ENCODE results near the gene SMPDL3A. TPM values are rescaled to one million over a fixed set of nuclear protein-coding genes. Genes with fewer than 3 reads are reported as not detected.

Gene SMPDL3A
- polyA plus RNA-seq, 1 experiment: 105 TPM

- no peak for TF ChIP-seq CTCF (IDR thresholded peaks at IDR 0.05; ENCODE audit: low read depth, low read length)
- CTCF ChIA-PET: interaction anchor here (1.5 to 1.9 kb wide), 2 partner anchors 14 to 80 kb away, joined by 4 to 6 read pairs; no protein-coding TSS in a partner anchor
- POLR2A ChIA-PET: no interaction called here
- DNase-seq (ENCODE audit: low read depth, low spot score): no peak
- Histone ChIP-seq H3K9me3 (ENCODE audit: control insufficient read depth, insufficient read depth, low read length) (no peaks in the 10 kb centered on the region), H3K4me3 (ENCODE audit: low read depth, low read length) (no peak overlapping the region), H3K27ac (ENCODE audit: low read depth, low read length) (no peak overlapping the region), H3K27me3 (ENCODE audit: control insufficient read depth, insufficient read depth, low read length) (no peaks in the 10 kb centered on the region)
These were observed 30.1 kb upstream of the SMPDL3A start for GRCh38 chr6:122758927-122759334.

GRCh38 chr6:122760330-122760729, 28.7 kb upstream of the SMPDL3A start:
- ChIA-PET POLR2A (no interaction called here), CTCF (interaction anchor here (0.6 to 1.5 kb wide), 3 partner anchors 11 to 79 kb away, joined by 3 read pairs; no protein-coding TSS in a partner anchor)
- DNase-seq (ENCODE audit: low read depth, low spot score): no peak
- no peaks in the 10 kb centered on the region for H3K27me3 ChIP-seq (ENCODE audit: control insufficient read depth, insufficient read depth, low read length)
- H3K4me3 ChIP-seq (ENCODE audit: low read depth, low read length): no peak overlapping the region
- no peaks in the 10 kb centered on the region for H3K9me3 ChIP-seq (ENCODE audit: control insufficient read depth, insufficient read depth, low read length)
- TF ChIP-seq CTCF (IDR thresholded peaks at IDR 0.05; ENCODE audit: low read depth, low read length): no peak
- H3K27ac ChIP-seq (ENCODE audit: low read depth, low read length): no peak overlapping the region

GRCh38 chr6:122766256-122766655, 22.8 kb upstream of the SMPDL3A start:
- no peaks in the 10 kb centered on the region for H3K27me3 ChIP-seq (ENCODE audit: control insufficient read depth, insufficient read depth, low read length)
- CTCF ChIA-PET: interaction anchor here (1.4 to 1.7 kb wide), 2 partner anchors 23 to 72 kb away, joined by 5 to 7 read pairs; partner anchors contain the start of gene SMPDL3A
- no peak for DNase-seq (ENCODE audit: low read depth, low spot score)
- H3K4me3 ChIP-seq (ENCODE audit: low read depth, low read length): no peak overlapping the region
- H3K9me3 ChIP-seq (ENCODE audit: control insufficient read depth, insufficient read depth, low read length): no peaks in the 10 kb centered on the region
- H3K27ac ChIP-seq (ENCODE audit: low read depth, low read length): no peak overlapping the region
- no peak for TF ChIP-seq CTCF (IDR thresholded peaks at IDR 0.05; ENCODE audit: low read depth, low read length)
- POLR2A ChIA-PET: no interaction called here

- Histone ChIP-seq H3K27me3 (ENCODE audit: control insufficient read depth, insufficient read depth, low read length) (no peaks in the 10 kb centered on the region), H3K4me3 (ENCODE audit: low read depth, low read length) (no peak overlapping the region), H3K9me3 (ENCODE audit: control insufficient read depth, insufficient read depth, low read length) (no peaks in the 10 kb centered on the region), H3K27ac (ENCODE audit: low read depth, low read length) (no peak overlapping the region)
- TF ChIP-seq CTCF (IDR thresholded peaks at IDR 0.05; ENCODE audit: low read depth, low read length): no peak
- CTCF ChIA-PET: interaction anchor here (0.6 to 1.3 kb wide), 3 partner anchors 11 to 218 kb away, joined by 3 to 8 read pairs (median 3); no protein-coding TSS in a partner anchor
- DNase-seq (ENCODE audit: low read depth, low spot score): no peak
- POLR2A ChIA-PET: no interaction called here
These were observed 18.0 kb upstream of the SMPDL3A start for GRCh38 chr6:122770835-122771601.

- DNase-seq (ENCODE audit: low read depth, low spot score): no peak
- Histone ChIP-seq H3K27me3 (ENCODE audit: control insufficient read depth, insufficient read depth, low read length) (no peaks in the 10 kb centered on the region), H3K9me3 (ENCODE audit: control insufficient read depth, insufficient read depth, low read length) (no peaks in the 10 kb centered on the region), H3K4me3 (ENCODE audit: low read depth, low read length) (no peak overlapping the region), H3K27ac (ENCODE audit: low read depth, low read length) (no peak overlapping the region)
- ChIA-PET CTCF (no interaction called here), POLR2A (no interaction called here)
- TF ChIP-seq CTCF (IDR thresholded peaks at IDR 0.05; ENCODE audit: low read depth, low read length): no peak
These were observed 16.2 kb upstream of the SMPDL3A start for GRCh38 chr6:122772724-122773415.

Measured in AG04450 (cell line).